Endothelial cell (in vitro differentiated cells): ENCODE results near the gene MTERF4. TPM values are rescaled to one million over a fixed set of nuclear protein-coding genes. Genes with fewer than 3 reads are reported as not detected.

Experiments used
- DNase-seq: peaks from one replicate; pipeline ENCODE4 v3.0.0; 2021; ENCODE audit warnings: low spot score
- H3K27ac Mint-ChIP-seq: one replicate; pipeline ENCODE4 v1.8.0; 2021; ENCODE audit warnings: mixed read lengths, inconsistent platforms; ENCODE audit not compliant: unreplicated experiment
- H3K27me3 Mint-ChIP-seq: one replicate; pipeline ENCODE4 v1.8.0; 2021; ENCODE audit warnings: mild to moderate bottlenecking, moderate library complexity, mixed read lengths, inconsistent platforms; ENCODE audit not compliant: unreplicated experiment
- H3K36me3 Mint-ChIP-seq: one replicate; pipeline ENCODE4 v1.8.0; 2021; ENCODE audit warnings: mild to moderate bottlenecking, low read depth, mixed read lengths, inconsistent platforms; ENCODE audit not compliant: unreplicated experiment
- H3K4me1 Mint-ChIP-seq: one replicate; pipeline ENCODE4 v1.8.0; 2021; ENCODE audit warnings: mild to moderate bottlenecking, mixed read lengths, inconsistent platforms; ENCODE audit not compliant: unreplicated experiment
- H3K4me3 Mint-ChIP-seq: one replicate; pipeline ENCODE4 v1.8.0; 2021; ENCODE audit warnings: mild to moderate bottlenecking, mixed read lengths, inconsistent platforms; ENCODE audit not compliant: unreplicated experiment
- H3K9me3 Mint-ChIP-seq: one replicate; pipeline ENCODE4 v1.8.0; 2021; ENCODE audit warnings: mixed read lengths, inconsistent platforms; ENCODE audit not compliant: unreplicated experiment
- CTCF ChIP-seq: fragments of 200-600 bp; sonication (generic); IDR thresholded peaks from one replicate; pipeline ENCODE4 v1.5.0; 2021; ENCODE audit warnings: antibody characterized with exemption; ENCODE audit not compliant: unreplicated experiment
- total RNA-seq: library from RNA; stranded (reverse); fragmentation: NEBNext Ultra II Directional; extraction: Animal tissue kit (Norgen Biotek cat#: 25700); gene quantifications from one replicate; pipeline ENCODE4 v1.2.1, GENCODE V29; 2021; ENCODE audit not compliant: unreplicated experiment

The MTERF4 gene
- total RNA-seq, 1 donor from 2014 or later: 82.4 TPM

- peaks cover 8% of the 10 kb centered on the region for H3K27me3 Mint-ChIP-seq
- no peaks in the 10 kb centered on the region for H3K36me3 Mint-ChIP-seq
- H3K4me1 Mint-ChIP-seq: no peaks in the 10 kb centered on the region
- H3K27ac Mint-ChIP-seq: no peak overlapping the region
- no peak for TF ChIP-seq CTCF
- no peaks in the 10 kb centered on the region for H3K9me3 Mint-ChIP-seq
- no peak for DNase-seq
- H3K4me3 Mint-ChIP-seq: no peak overlapping the region
These were observed 48.4 kb downstream of the MTERF4 start for GRCh38 chr2:241053576-241054251.

GRCh38 chr2:241052677-241053360, 49.3 kb downstream of the MTERF4 start:
- H3K4me3 Mint-ChIP-seq: no peak overlapping the region
- no peak for TF ChIP-seq CTCF
- no peak overlapping the region for H3K27ac Mint-ChIP-seq
- H3K9me3 Mint-ChIP-seq: no peaks in the 10 kb centered on the region
- peaks cover 8% of the 10 kb centered on the region for H3K27me3 Mint-ChIP-seq
- DNase-seq: peak; percentile 3
- H3K4me1 Mint-ChIP-seq: no peaks in the 10 kb centered on the region
- no peaks in the 10 kb centered on the region for H3K36me3 Mint-ChIP-seq

- TF ChIP-seq CTCF: no peak
- no peak for DNase-seq
- peaks cover 8% of the 10 kb centered on the region for H3K27me3 Mint-ChIP-seq
These were observed 50.3 kb downstream of the MTERF4 start for GRCh38 chr2:241051578-241052487.

DNA sequence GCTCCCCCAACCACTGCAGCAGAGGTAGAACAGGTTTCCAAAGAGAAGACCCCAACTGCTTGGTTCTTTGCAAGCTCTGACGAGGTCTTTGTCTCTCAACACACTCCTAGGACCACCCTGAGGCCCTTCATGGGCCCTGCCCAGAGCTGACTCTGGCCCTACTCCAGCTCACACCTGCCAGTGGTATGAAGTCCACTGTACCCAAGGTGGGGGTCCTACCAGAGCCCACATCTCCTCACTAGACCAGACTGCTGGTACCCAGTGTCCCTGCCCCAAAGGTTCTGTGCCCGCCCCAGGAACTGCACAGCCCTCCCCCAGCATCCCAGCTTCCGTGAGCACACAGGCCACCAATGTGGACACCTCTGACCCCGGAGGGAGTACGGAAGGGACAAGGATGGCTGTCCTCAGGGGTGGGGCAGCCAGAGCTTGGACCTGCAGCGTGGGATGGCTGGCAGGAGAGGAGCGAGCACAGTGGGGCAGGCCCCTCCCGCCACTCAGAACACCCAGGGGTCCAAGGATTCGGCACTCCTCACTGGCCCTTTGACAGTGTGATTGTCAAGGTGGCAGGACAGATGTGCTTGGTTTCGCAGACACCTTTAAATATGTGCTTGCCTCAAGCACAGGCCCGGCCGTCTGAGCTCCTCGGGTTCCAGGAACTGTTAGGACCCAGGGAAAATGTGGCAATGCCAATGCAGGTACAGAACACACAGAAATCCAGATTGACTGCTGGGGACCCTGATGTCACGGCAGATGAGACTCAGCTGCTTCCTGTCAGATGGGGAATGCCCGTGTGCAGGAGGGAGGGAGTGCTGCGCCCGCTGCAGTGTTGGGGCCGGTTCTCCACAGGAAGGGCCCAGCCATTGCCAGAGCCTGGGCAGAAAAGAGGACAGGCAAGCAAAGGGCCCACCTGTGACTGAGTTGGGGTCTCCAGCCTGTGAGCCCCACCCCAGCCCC, 51.2 kb downstream of the MTERF4 start:
- peaks cover 11% of the 10 kb centered on the region for H3K27me3 Mint-ChIP-seq
- H3K9me3 Mint-ChIP-seq: no peaks in the 10 kb centered on the region
- H3K36me3 Mint-ChIP-seq: no peaks in the 10 kb centered on the region

More at GRCh38 chr2:241051578-241052487, 50.3 kb downstream of the MTERF4 start:
- H3K27ac Mint-ChIP-seq: no peak overlapping the region
- H3K4me3 Mint-ChIP-seq: no peak overlapping the region
- H3K4me1 Mint-ChIP-seq: no peaks in the 10 kb centered on the region
- H3K9me3 Mint-ChIP-seq: no peaks in the 10 kb centered on the region
- no peaks in the 10 kb centered on the region for H3K36me3 Mint-ChIP-seq

More for the DNA sequence above, 51.2 kb downstream of the MTERF4 start:
- DNase-seq: no peak
- no peak for TF ChIP-seq CTCF
- H3K4me1 Mint-ChIP-seq: no peaks in the 10 kb centered on the region
- no peak overlapping the region for H3K4me3 Mint-ChIP-seq
- no peak overlapping the region for H3K27ac Mint-ChIP-seq
